ENCODE measurements around the gene VCAM1.
"Not testable (repeated sequence)": the region's sequence is repeated elsewhere in the genome, so short reads cannot be mapped to it uniquely, and the experiment has no call there.

The VCAM1 gene

GRCh38 chr1:100719490-100719889 lies at the start of gene VCAM1:
Gene VCAM1, plus strand, starts transcription at chr1:100719742. Its CDS starts 119 bp downstream, at chr1:100719861.
- DNase-seq (ENCODE audit: low read depth): no peak

DNA sequence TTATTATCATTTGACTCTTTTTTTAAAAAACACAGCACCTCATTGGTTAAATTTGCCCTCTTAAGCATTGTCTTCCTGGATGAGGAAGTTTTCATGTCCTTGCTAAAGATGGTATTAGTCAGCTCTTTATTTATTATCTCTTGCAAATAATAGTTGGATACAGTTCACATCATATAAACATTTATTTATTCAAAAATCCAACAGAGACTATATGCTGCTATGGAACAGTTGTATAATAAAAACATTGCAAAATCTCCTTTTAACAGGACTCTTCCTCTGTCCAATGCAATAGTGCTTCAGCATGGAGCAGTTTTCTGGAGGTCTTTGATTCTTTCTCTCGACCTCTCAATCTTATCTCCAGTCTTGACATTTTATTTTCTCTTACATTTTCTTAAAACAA lies 49.5 kb upstream of the VCAM1 start:
- DNase-seq (ENCODE audit: low read depth): no peak

- DNase-seq (ENCODE audit: low read depth): peak; percentile 11
These were observed 47.9 kb upstream of the VCAM1 start for GRCh38 chr1:100671601-100672000.

DNA sequence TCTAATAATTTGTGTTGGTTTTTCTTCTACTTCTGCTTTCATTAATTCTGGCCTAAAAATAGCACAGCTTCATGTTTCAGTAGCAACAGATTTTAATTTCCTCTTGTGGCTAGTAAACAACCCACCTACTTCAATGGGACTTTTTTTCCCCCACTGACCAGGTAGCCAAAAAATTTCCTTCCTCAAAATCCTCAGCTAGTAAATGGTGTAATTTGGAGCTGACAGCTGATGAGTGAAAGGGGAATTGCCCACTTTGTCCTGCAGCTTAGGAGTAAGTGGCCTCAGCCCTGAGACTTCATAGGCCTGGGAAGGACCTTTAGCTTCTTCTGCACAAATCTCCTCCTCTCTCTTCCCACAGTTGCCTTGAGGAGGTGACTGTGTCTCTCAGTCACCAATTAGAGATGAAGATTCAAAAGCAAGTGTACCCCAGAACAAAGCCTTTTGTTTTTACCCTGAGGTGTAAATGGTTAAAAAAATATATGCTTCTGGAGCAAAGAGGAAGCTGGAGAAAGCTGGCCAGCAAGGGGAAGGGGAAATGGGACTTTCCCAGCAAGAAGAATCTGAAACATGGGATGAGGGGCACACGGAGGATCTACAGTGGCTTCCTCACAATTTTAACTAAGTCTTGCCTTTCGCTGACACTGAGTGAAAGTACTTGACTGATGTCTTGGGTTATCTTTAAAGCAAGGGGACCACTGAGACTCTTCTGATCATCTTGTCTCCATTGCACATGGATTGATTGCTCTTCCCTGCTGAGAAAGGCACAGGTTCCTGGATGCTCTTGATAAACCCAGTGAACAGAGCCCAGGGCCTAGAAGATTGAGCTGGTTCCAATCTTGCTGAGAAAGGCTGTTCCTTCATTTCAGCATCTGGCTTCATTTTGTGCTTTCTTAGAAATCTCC lies 35.8 kb upstream of the VCAM1 start:
- DNase-seq (ENCODE audit: low read depth): no peak

- no peak for DNase-seq (ENCODE audit: low read depth)
These were observed 19.8 kb upstream of the VCAM1 start for GRCh38 chr1:100699744-100700143.

DNA sequence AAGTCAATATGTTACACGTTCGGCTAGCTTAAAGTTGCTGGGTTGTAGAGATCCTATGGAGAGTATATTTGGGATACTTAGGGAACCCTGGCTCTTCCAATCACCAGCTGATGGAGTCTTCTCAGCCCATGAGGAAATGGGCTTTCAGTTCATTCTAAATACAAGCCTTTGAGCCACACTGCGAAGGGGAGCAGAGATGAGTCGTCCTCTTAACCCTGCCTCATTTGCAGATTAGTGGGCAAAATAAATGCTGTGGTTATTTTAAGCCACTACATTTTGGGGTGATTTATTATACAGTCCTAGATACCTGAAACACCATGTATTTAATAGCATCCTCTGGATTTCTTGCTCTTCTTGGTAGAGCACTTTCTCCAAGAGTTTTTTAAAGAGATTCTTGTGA lies 19.0 kb upstream of the VCAM1 start:
- no peak for DNase-seq (ENCODE audit: low read depth)

DNA sequence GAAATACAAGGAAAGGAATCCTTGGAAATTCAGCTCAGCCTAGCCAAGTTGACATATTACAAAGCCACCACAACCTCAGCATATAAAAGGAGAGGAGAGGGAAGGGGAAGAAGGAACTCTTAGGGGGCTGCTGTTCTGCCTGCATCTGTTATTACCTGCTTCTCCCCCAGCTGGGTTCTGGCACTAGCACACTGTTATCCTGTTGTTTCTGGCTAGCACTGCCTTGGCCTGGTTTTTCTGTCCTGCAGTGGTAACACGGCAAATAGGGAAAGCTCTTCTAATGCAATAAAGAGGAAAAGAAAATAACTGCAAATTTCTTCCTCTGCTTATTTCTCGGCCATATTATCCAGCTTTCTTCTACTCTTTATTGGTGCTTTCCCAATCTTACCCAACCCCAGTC lies 16.5 kb upstream of the VCAM1 start:
- no peak for DNase-seq (ENCODE audit: low read depth)

GRCh38 chr1:100703716-100704115 lies 15.8 kb upstream of the VCAM1 start:
- DNase-seq (ENCODE audit: low read depth): no peak

DNA sequence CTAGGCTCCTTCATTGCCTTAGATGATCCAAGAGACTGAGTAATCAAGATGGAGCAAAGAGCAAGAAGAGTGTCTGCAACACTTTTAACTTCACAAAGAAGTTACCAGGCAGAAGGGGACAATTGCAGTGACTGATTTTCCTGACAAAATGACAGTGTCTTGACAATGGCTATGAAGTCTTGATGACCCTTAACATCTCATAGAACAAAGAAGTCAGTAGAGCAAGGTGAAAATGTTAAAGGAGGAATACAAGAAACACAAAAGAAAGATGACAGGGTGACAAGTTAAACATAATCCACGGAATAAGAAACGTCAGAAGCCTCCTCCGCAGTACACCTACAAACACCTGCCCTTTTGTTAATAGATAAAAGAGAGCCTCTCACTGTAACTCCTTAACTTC lies 15.1 kb upstream of the VCAM1 start:
- DNase-seq (ENCODE audit: low read depth): no peak

GRCh38 chr1:100706296-100706695 lies 13.2 kb upstream of the VCAM1 start:
- DNase-seq (ENCODE audit: low read depth): no peak

- DNase-seq (ENCODE audit: low read depth): no peak
These were observed 12.7 kb upstream of the VCAM1 start for GRCh38 chr1:100706856-100707255.

GRCh38 chr1:100708476-100709062 lies 11.0 kb upstream of the VCAM1 start:
- no peak for DNase-seq (ENCODE audit: low read depth)

- no peak for DNase-seq (ENCODE audit: low read depth)
These were observed 8.4 kb upstream of the VCAM1 start for GRCh38 chr1:100710906-100711682.

- DNase-seq (ENCODE audit: low read depth): not testable (repeated sequence)
These were observed 6.5 kb upstream of the VCAM1 start for GRCh38 chr1:100713027-100713426.

- DNase-seq (ENCODE audit: low read depth): no peak
These were observed 5.9 kb upstream of the VCAM1 start for GRCh38 chr1:100713626-100714025.

- no peak for DNase-seq (ENCODE audit: low read depth)
These were observed 4.9 kb upstream of the VCAM1 start for GRCh38 chr1:100714599-100714998.

- no peak for DNase-seq (ENCODE audit: low read depth)
These were observed 2.3 kb upstream of the VCAM1 start for GRCh38 chr1:100717218-100717617.

GRCh38 chr1:100718581-100718980 lies 961 bp upstream of the VCAM1 start:
- no peak for DNase-seq (ENCODE audit: low read depth)

GRCh38 chr1:100720101-100720500 lies 559 bp downstream of the VCAM1 start:
- no peak for DNase-seq (ENCODE audit: low read depth)

GRCh38 chr1:100720751-100721150 lies 1.2 kb downstream of the VCAM1 start:
- no peak for DNase-seq (ENCODE audit: low read depth)

DNA sequence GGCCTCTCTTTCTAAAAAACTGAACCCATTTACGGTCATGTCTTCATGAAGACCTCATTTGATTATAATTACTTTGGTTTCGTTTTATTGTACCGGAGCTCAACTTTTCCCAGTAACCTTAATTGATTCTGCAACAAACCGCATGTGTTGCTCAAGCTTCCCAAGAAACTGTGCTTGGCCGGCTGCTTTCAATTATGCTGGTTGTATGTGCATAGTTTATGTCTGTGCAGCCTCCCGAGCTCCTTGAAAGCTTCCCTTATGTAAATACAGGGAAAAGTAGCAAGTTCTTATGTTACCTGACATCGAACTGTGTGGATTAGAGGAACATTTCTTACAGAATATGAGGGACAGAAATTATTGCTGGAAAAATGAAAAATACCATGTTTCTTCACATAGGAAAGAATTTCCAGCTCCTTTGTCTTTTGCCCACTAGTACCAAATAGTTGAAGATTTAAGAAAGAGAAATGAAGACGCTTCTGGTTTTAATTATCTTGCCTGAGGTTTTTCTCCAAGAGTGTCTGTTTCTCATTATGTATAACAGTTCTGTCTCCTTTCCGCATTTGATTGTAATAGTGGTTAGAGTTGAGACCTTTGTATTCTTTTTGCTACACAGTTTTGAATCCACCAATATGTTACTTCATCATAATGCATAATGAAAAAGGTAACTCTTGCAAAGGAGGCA lies 2.1 kb downstream of the VCAM1 start:
- DNase-seq (ENCODE audit: low read depth): peak; percentile 80

DNA sequence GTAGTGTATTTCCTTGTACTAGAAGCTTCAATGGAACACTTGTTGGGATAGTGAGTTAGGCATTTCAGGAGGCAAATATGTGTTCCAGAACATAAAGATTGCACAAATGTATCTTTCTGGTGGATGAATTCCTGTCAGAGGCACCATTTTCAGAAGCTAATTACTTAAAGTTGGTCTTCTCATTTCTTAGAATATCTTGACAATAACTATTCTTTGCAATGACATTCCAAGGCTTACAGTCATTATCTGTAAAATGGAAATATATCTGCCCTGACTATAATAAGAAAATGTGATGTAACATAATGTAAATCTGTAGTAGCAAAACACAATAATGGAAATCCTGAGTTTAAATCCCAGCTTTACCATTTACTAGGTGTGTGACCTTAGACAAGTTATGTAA lies 2.7 kb downstream of the VCAM1 start:
- DNase-seq (ENCODE audit: low read depth): no peak

Measured in HS-5 (cell line).